HG03039 (cell line): ENCODE results near the gene ANKRD31.

Source experiments
- ATAC-seq: cut with Tn5 transposase; IDR thresholded peaks from one replicate; pipeline ENCODE4 v1.9.1; 2021; ENCODE audit warnings: mild to moderate bottlenecking, moderate library complexity; ENCODE audit not compliant: unreplicated experiment

Gene ANKRD31

GRCh38 chr5:75071100-75071499, 165.6 kb downstream of the ANKRD31 start:
- no peak for ATAC-seq

- ATAC-seq, result no peak
These were observed 169.2 kb downstream of the ANKRD31 start for GRCh38 chr5:75067434-75067833.

GRCh38 chr5:75062925-75063531, 173.7 kb downstream of the ANKRD31 start:
- ATAC-seq, result no peak

GRCh38 chr5:75059912-75060545, 176.6 kb downstream of the ANKRD31 start:
- ATAC-seq, result no peak

- ATAC-seq, result no peak
These were observed 177.6 kb downstream of the ANKRD31 start for GRCh38 chr5:75058986-75059535.

- ATAC-seq, result no peak
These were observed 179.1 kb downstream of the ANKRD31 start for GRCh38 chr5:75057561-75057960.

GRCh38 chr5:75055727-75056144, 180.9 kb downstream of the ANKRD31 start:
- ATAC-seq, result no peak

- ATAC-seq, result no peak
These were observed 182.3 kb downstream of the ANKRD31 start for GRCh38 chr5:75054134-75054930.

- no peak for ATAC-seq
These were observed 183.2 kb downstream of the ANKRD31 start for GRCh38 chr5:75053304-75054133.

- no peak for ATAC-seq
These were observed 183.7 kb downstream of the ANKRD31 start for GRCh38 chr5:75053054-75053303.

- ATAC-seq, result no peak
These were observed 184.3 kb downstream of the ANKRD31 start, which contains the start of gene GCNT4 for GRCh38 chr5:75052192-75053053. Gene GCNT4 (minus strand): TSS chr5:75052558. CDS start chr5:75030037, 22,521 bp downstream.

- no peak for ATAC-seq
These were observed 185.4 kb downstream of the ANKRD31 start for GRCh38 chr5:75051217-75051751.

GRCh38 chr5:75050415-75050814, 186.3 kb downstream of the ANKRD31 start:
- no peak for ATAC-seq

GRCh38 chr5:75049456-75050351, 187.0 kb downstream of the ANKRD31 start:
- no peak for ATAC-seq

GRCh38 chr5:75048457-75048953, 188.2 kb downstream of the ANKRD31 start:
- no peak for ATAC-seq

- no peak for ATAC-seq
These were observed 189.3 kb downstream of the ANKRD31 start for GRCh38 chr5:75047356-75047755.

GRCh38 chr5:75046366-75047142, 190.1 kb downstream of the ANKRD31 start:
- no peak for ATAC-seq

- no peak for ATAC-seq
These were observed 191.6 kb downstream of the ANKRD31 start for GRCh38 chr5:75045071-75045470.
